ENCODE results near the gene PRKAG2.

PRKAG2 gene

DNA sequence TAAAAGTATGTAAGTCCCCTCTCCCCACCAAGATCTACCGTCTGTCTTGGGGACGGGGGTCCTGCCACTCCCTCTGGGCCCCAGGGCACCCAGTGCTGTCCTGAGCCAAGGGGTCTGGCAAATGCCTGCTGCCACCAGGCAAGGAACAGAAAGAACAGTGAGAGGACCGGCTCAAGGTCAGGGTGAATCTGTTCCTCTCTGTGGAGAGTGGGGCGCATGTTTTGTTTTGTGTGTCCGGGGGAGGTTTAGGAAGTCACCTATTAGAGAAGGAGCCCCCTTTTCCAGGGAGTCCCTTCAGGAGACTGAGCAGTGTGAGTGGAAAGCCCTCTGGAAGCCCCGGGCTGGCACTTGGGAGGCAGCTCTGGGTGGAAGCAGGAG lies 198.7 kb downstream of the PRKAG2 start:
- no peak for DNase-seq (ENCODE audit: low read depth)

DNA sequence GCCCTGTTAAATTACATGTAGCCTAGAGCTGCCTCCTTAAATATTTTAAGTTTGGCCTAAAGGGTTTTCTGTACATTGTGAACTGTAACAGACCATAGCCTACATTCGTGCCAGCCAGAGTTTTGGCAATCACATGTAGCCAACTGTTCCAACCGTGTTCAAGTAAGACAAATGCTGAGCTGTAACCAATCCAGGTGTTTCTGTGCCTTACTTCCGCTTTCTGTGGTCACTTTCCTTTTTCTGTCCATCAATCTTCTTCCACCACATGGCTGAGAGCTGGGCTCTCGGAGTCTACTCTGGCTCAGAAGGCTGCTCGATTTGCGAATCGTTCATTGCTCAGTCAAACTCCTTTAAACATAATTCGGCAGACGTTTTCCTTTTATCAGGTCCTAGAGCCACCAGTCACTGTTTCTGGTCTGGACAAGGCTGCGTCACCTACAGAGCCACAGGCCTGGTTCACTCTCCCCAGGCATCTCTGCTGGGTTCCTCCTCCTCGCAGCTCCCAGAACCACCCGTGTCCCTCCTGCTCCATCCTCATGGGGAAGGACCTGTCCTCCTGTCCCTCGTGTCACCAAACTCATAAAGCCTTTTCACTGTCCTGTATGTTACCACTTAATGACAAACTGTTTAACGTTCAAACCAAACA lies 199.2 kb downstream of the PRKAG2 start:
- DNase-seq (ENCODE audit: low read depth): no peak

GRCh38 chr7:151676759-151677158 lies 200.2 kb downstream of the PRKAG2 start:
- no peak for DNase-seq (ENCODE audit: low read depth)

GRCh38 chr7:151675196-151675920 lies 201.6 kb downstream of the PRKAG2 start:
- DNase-seq (ENCODE audit: low read depth): no peak

DNA sequence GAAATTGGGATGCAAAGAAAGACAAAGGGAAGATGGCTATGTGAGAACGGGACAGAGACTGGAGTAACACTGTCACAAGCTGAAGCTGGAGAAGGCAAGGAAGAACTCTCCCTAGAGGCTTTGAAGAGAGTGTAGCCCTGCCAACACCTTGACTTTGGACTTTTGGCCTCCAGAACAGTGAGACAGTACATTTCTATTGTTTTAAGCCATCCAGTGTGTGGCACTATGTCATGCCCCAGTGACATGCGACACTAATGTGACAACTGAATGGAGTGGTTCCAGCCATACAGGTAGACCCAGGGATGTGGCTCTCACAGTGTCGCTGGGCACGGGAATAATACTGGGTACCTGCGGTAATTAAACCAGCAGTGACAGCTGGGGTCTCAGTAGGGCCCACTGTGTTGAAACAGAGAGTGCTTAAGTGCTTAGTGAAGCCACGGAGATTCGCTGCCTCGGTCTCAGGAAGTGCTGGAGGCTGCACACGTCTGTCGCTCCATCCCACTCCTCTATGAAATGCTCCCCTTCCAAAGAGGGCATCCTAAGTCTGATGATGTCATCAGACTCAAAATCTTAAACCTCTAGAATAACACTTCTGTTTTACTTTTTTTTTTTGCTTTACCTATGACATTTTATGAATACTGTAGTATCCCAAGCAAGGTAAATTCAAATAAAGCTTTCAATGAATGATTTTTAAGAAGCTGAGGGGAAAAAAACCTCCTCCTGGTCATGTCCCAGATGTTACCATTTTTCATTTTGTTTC lies 202.6 kb downstream of the PRKAG2 start:
- no peak for DNase-seq (ENCODE audit: low read depth)

DNA sequence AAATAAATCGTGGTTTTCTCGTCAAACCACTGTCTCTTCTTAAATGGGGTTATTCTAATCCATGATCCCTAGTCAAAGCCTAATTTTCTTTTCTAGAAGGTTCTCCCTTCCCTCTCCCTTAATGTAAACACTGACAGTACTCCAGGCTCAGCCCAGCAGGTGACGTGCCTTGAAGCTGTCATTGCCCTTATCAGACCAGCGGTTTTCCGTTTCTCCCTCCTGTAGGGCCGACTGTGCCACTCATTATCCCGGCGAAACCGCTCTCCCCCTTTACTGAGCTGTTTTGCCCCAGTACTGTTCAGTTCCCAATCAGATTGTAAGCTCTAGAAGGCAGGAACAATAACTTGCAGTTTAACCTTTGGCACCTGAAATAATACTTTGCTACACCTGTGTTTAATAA lies 203.7 kb downstream of the PRKAG2 start:
- no peak for DNase-seq (ENCODE audit: low read depth)

- DNase-seq (ENCODE audit: low read depth): no peak
Observed at GRCh38 chr7:151672716-151673115, 204.2 kb downstream of the PRKAG2 start.

- DNase-seq (ENCODE audit: low read depth): no peak
Observed at GRCh38 chr7:151671514-151671913, 205.4 kb downstream of the PRKAG2 start.

GRCh38 chr7:151669762-151670161 lies 207.2 kb downstream of the PRKAG2 start:
- no peak for DNase-seq (ENCODE audit: low read depth)

DNA sequence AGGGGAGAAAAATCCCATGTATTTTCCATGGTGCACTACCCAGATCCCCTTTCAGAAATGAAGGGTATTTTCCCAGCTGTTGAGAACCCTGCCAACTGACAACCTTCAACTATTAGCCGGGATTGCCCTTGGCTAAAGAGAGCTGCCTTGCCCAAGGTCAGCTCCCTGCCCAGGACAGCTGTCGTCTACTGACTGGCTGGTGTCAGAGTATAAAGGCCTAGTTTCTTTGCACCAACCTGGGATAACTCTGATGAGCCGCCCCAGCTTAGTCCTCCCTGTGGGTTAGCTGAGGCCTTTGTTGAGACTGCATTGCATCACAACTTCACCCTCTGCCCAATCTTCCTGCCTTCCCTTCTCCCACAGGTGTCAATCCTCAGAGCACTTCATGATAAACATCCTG lies 210.0 kb downstream of the PRKAG2 start:
- DNase-seq (ENCODE audit: low read depth): no peak

DNA sequence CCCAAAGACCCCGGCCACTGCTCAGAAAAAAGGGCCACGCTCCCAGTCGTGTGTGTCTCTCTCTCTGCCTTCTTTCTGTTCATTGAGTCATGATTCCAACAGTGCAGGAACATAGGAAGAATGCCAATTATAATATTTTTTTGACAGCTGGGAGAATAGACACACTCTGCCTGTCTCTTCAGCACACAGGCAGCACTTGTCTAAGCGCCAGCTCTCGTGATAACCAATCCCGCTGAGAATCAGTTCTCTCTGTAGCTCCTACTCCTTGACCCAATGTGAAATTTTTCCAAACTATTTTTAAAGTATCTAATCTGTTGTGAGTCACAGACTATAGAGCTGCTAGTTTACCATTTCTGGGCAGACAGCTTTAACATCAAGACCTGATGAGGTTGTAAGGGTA lies 211.5 kb downstream of the PRKAG2 start:
- DNase-seq (ENCODE audit: low read depth): peak; percentile 95

- no peak for DNase-seq (ENCODE audit: low read depth)
Observed at GRCh38 chr7:151664268-151664667, 212.6 kb downstream of the PRKAG2 start.

DNA sequence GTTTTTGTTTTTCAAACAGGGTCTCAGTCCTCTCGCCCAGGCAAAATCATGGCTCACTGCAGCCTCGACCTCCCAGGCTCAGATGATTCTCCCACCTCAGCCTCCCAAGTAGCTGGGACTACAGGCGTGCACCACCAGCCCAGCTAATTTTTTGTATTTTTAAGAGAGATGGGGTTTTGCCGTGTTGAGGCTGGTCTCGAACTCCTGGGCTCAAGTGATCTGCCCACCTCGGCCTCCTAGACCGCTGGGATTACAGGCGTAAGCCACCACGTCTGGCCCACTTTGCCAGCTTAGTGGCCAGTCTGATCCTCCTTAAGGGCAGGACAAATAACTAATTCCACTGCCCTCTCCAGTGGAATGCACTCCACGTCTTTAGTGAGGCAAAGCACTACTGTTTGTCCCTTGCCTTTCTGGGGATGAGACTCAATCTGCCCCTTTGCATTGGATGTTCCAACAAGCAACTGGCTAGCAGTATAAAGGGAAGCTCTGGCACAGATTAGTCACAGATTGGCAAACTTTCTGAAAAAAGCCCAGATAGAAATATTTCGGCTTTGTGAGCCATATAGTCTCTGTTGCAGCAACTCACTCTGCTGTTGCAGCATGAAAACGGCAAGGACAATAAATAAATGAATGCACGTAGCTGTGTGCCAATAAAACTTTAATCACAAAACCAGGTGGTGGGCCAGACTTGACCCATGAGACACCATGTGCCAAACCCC lies 213.4 kb downstream of the PRKAG2 start:
- DNase-seq (ENCODE audit: low read depth): no peak

- DNase-seq (ENCODE audit: low read depth): no peak
Observed at GRCh38 chr7:151662251-151662826, 214.6 kb downstream of the PRKAG2 start.

DNA sequence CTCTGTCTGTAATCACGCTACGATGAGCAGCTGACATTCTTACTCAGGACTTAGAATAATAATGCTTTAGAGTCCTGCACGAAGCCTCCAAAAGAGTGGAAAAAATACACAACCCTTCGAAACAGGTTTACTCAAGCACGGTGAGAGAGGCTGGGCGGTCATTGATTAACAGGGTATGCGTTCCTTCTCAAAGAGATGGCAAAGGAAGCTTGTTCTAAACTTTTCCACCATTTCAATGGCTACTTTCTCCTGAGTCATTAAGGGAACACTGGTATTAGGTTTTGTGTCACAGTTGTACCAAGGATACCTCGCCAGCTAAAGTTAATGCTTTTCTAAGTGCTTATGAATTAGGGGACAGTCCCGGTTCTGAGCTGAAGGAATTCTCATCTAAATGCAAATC lies 215.3 kb downstream of the PRKAG2 start:
- DNase-seq (ENCODE audit: low read depth): no peak

- peak; percentile 57 for DNase-seq (ENCODE audit: low read depth)
Observed at GRCh38 chr7:151660141-151660540, 216.8 kb downstream of the PRKAG2 start.

DNA sequence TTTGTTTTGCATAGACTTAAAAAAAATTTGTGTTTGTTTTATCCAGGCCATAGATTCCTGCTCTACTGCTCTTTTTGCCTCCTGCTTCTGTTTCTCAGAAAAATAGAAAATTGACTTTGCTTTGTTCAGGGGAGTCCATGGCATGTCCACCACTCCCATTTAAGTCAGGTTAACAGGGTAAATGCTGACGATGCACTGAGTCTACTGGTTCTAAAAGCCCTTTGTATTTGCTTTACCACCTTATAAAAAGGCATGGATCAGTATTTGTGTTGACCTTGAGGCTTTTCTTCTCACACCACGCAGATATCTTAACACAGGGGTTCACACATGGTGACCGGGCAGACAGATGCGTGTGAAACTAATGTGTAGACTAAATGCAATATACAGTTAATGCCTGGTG lies 217.7 kb downstream of the PRKAG2 start:
- DNase-seq (ENCODE audit: low read depth): no peak

GRCh38 chr7:151658778-151659177 lies 218.1 kb downstream of the PRKAG2 start:
- DNase-seq (ENCODE audit: low read depth): peak; percentile 41

DNA sequence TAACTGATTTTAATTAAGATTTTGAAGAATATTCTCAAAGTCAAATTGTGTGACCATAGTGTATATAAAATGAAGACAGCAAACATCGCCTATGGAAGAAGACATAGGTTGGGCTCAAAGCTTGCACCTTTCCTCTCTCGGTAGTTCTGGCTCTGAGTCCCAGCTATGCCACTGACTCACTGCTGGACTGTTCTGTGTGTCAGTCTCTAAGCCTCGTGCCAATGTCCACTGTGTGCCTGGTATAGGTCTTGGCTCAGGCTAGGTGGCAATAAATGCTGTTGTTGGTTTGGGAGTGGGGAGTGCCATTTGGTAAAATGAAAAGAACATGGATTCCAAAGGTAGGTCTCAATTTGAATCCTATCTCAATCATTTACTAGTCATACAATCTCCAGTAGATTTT lies 219.7 kb downstream of the PRKAG2 start:
- no peak for DNase-seq (ENCODE audit: low read depth)

GRCh38 chr7:151655555-151655954 lies 221.4 kb downstream of the PRKAG2 start:
- no peak for DNase-seq (ENCODE audit: low read depth)

GRCh38 chr7:151652111-151652510 lies 224.8 kb downstream of the PRKAG2 start:
- no peak for DNase-seq (ENCODE audit: low read depth)

DNA sequence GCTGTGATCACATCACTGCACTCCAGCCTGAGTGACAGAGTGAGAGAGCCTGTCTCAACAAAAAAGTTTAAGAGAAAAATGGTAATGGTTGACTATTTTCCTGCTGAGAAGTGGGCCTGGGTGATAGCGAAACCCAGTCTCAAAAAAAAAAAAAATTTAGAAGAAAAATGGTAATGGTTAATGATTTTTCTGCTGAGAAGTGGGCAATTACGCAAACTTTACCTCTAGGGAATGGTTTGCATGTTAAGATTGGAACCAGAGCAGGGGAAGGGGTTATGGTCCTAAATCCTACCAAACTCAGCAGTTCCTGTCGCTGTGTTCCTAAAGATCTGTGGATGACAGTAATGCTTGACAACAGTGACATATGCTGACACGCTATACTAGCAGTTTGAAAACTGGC lies 226.8 kb downstream of the PRKAG2 start:
- DNase-seq (ENCODE audit: low read depth): no peak

Data from iris pigment epithelial cell (primary cell).